GM19372 (cell line): Measurements from ENCODE around the gene SLC6A2.
A peak's percentile ranks its signal among the peaks of the same experiment; 100 is the strongest.

Experiments
- ATAC-seq: cut with Tn5 transposase; IDR thresholded peaks from one replicate; pipeline ENCODE4 v1.9.1; 2021; ENCODE audit warnings: mild to moderate bottlenecking, low read depth, moderate library complexity; ENCODE audit not compliant: unreplicated experiment

Gene SLC6A2

GRCh38 chr16:55668340-55669281 lies 12.8 kb downstream of the SLC6A2 start:
- ATAC-seq: no peak

GRCh38 chr16:55671206-55671973 lies 15.6 kb downstream of the SLC6A2 start:
- no peak for ATAC-seq

GRCh38 chr16:55671974-55672280 lies 16.1 kb downstream of the SLC6A2 start:
- ATAC-seq: no peak

GRCh38 chr16:55672471-55672870 lies 16.7 kb downstream of the SLC6A2 start:
- ATAC-seq: no peak

GRCh38 chr16:55678161-55678821 lies 22.5 kb downstream of the SLC6A2 start:
- ATAC-seq: no peak

GRCh38 chr16:55682086-55682485 lies 26.3 kb downstream of the SLC6A2 start:
- ATAC-seq: no peak

- ATAC-seq: no peak
Observed at GRCh38 chr16:55685973-55686372, 30.2 kb downstream of the SLC6A2 start.

GRCh38 chr16:55686671-55687070 lies 30.9 kb downstream of the SLC6A2 start:
- ATAC-seq: no peak

- ATAC-seq: no peak
Observed at GRCh38 chr16:55687802-55688201, 32.0 kb downstream of the SLC6A2 start.

- no peak for ATAC-seq
Observed at GRCh38 chr16:55690841-55691240, 35.1 kb downstream of the SLC6A2 start.

GRCh38 chr16:55691771-55692170 lies 36.0 kb downstream of the SLC6A2 start:
- ATAC-seq: no peak

GRCh38 chr16:55695595-55695994 lies 39.8 kb downstream of the SLC6A2 start:
- ATAC-seq: no peak

GRCh38 chr16:55697867-55698266 lies 42.1 kb downstream of the SLC6A2 start:
- ATAC-seq: no peak

GRCh38 chr16:55698331-55698730 lies 42.5 kb downstream of the SLC6A2 start:
- ATAC-seq: no peak

- ATAC-seq: no peak
Observed at GRCh38 chr16:55698946-55699345, 43.2 kb downstream of the SLC6A2 start.

GRCh38 chr16:55699616-55700015 lies 43.8 kb downstream of the SLC6A2 start:
- ATAC-seq: no peak

- no peak for ATAC-seq
Observed at GRCh38 chr16:55700067-55700466, 44.3 kb downstream of the SLC6A2 start.

- no peak for ATAC-seq
Observed at GRCh38 chr16:55700961-55701360, 45.2 kb downstream of the SLC6A2 start.

GRCh38 chr16:55701442-55702319 lies 45.9 kb downstream of the SLC6A2 start:
- ATAC-seq: peak; percentile 70
